Kidney (tissue), 14 donors: ENCODE measurements around the gene C17orf67. TPM values are rescaled to one million over a fixed set of nuclear protein-coding genes. Genes with fewer than 3 reads are reported as not detected.
A peak's percentile ranks its signal among the peaks of the same experiment; 100 is the strongest.

Experiments used
- DNase-seq, 5 donors: peaks; one replicate each; pipeline ENCODE4 v3.0.0-alpha.2; 2013 to 2020
- FAIRE-seq: peaks from 2 replicates; lab custom pipeline; 2012; peaks lifted over from hg19 to GRCh38; lab: Jason Lieb, UNC
- H3K27ac ChIP-seq, 2 donors: one replicate each; pipeline ENCODE4 v1.7.0; 2013; ENCODE audit warnings: low read depth in 2 of 2, low read length in 2 of 2, inconsistent platforms in 1 of 2
- H3K27me3 ChIP-seq: one replicate; pipeline ENCODE4 v1.7.1; 2013; ENCODE audit warnings: low read length, inconsistent platforms; ENCODE audit not compliant: control insufficient read depth, insufficient read depth
- H3K36me3 ChIP-seq, 3 donors: one replicate each; pipeline versions ENCODE4 v1.7.0 to v1.7.1; 2013; ENCODE audit warnings: low read length in 3 of 3, control low read depth in 1 of 3, inconsistent platforms in 1 of 3; ENCODE audit not compliant: insufficient read depth in 3 of 3, control insufficient read depth in 2 of 3
- H3K4me1 ChIP-seq, 3 donors: one replicate each; pipeline versions ENCODE4 v1.7.0 to v1.7.1; 2013; ENCODE audit warnings: low read length in 3 of 3, inconsistent platforms in 1 of 3, low read depth in 1 of 3; ENCODE audit not compliant: control insufficient read depth in 2 of 3, insufficient read depth in 2 of 3
- H3K4me3 ChIP-seq, 3 donors: one replicate each; pipeline versions ENCODE4 v1.7.0 to v1.8.1; 2013; ENCODE audit warnings: low read length in 3 of 3, control low read depth in 1 of 3, inconsistent platforms in 1 of 3
- H3K9ac ChIP-seq, 3 donors: one replicate each; pipeline versions ENCODE4 v1.7.0 to v1.7.1; 2013; ENCODE audit warnings: low read length in 3 of 3, control low read depth in 1 of 3, inconsistent platforms in 1 of 3
- H3K9me3 ChIP-seq, 3 donors: one replicate each; pipeline versions ENCODE4 v1.7.0 to v1.7.1; 2013; ENCODE audit warnings: low read length in 3 of 3, control low read depth in 1 of 3, inconsistent platforms in 1 of 3; ENCODE audit not compliant: control insufficient read depth in 2 of 3, insufficient read depth in 1 of 3
- intact Hi-C: fragments of 100-400 bp; cut with DNase I; formaldehyde crosslinking; loops from one replicate; pipeline ENCODE4 v1.11.1; 2022
- polyA plus RNA-seq: library from polyadenylated mRNA; stranded (reverse); fragments of 350-450 nt; fragmentation: Illumina TruSeq; extraction: RNeasy Lipid Tissue Mini Kit (QIAGEN cat#74804); gene quantifications from one replicate; pipeline ENCODE4 v1.2.3, GENCODE V29; 2014; ENCODE audit warnings: low read depth, low replicate concordance; ENCODE audit not compliant: insufficient read depth
- total RNA-seq: library from RNA; stranded (reverse); fragmentation: NEBNext Ultra II Directional; extraction: Animal tissue kit (Norgen Biotek cat#: 25700); gene quantifications from one replicate; pipeline ENCODE4 v1.2.1, GENCODE V29; 2021
- TF ChIP-seq, protein P1 (sequence below): IDR thresholded peaks from 3 replicates; pipeline ENCODE4 v1.5.1; 2012; ENCODE audit warnings: mild to moderate bottlenecking, moderate library complexity, borderline replicate concordance; ENCODE audit not compliant: insufficient read depth; ENCODE audit errors: extremely low read depth
- donor health status: control.
- donor health status: control.
- donor health status: control.
- donor health status: control.
- donor health status: control.
- donor health status: DM: yes; HTN: yes; CAD: no.
- donor health status: Normal renal cell carcinoma (clear cell type).

Gene C17orf67
- total and polyA plus RNA-seq, 2 donors from 2014 or later = 0.69 to 2.0 TPM

GRCh38 chr17:56777859-56778258 lies 55.9 kb downstream of the C17orf67 start:
- Histone ChIP-seq H3K27ac (no peak overlapping the region), H3K9me3 (no peaks in the 10 kb centered on the region), H3K4me3 (no peak overlapping the region), H3K9ac (no peak overlapping the region), H3K27me3 (peaks cover 5% of the 10 kb centered on the region), H3K36me3 (no peaks in the 10 kb centered on the region), H3K4me1 (peaks cover 0 to 4% (median 0%) of the 10 kb centered on the region in 3 donors)
- intact Hi-C loops = no loop called here
- FAIRE-seq (no peak), DNase-seq (peak in 1 of 5 donors; percentile 38)
- TF ChIP-seq, protein P1, sequence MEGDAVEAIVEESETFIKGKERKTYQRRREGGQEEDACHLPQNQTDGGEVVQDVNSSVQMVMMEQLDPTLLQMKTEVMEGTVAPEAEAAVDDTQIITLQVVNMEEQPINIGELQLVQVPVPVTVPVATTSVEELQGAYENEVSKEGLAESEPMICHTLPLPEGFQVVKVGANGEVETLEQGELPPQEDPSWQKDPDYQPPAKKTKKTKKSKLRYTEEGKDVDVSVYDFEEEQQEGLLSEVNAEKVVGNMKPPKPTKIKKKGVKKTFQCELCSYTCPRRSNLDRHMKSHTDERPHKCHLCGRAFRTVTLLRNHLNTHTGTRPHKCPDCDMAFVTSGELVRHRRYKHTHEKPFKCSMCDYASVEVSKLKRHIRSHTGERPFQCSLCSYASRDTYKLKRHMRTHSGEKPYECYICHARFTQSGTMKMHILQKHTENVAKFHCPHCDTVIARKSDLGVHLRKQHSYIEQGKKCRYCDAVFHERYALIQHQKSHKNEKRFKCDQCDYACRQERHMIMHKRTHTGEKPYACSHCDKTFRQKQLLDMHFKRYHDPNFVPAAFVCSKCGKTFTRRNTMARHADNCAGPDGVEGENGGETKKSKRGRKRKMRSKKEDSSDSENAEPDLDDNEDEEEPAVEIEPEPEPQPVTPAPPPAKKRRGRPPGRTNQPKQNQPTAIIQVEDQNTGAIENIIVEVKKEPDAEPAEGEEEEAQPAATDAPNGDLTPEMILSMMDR = no peak

DNA sequence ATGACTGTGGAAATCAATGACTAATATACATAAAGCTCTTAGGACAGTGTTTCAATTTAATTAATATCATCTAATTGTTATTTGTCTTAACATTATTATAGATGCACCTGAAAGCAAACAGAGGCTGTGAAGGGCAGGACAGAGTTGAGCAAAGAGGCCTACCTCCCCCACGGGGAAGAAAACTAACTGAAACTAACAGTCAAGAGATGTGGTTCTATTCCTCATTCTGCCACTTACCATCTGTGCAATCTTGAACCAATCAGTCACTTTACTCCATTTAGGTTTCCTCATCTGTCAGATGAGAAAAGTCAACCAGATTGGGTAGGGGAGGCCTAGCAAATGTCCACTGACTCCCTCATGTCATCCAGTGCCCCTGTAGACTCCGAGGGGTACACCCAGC lies 59.1 kb downstream of the C17orf67 start:
- TF ChIP-seq, protein P1 = no peak
- Histone ChIP-seq H3K27me3 (no peaks in the 10 kb centered on the region), H3K36me3 (no peaks in the 10 kb centered on the region), H3K9ac (no peak overlapping the region), H3K9me3 (no peaks in the 10 kb centered on the region), H3K27ac (no peak overlapping the region), H3K4me3 (no peak overlapping the region), H3K4me1 (no peaks in the 10 kb centered on the region)
- intact Hi-C loops = no loop called here
- no peak for FAIRE-seq
- DNase-seq = no peak

GRCh38 chr17:56773124-56773523 lies 60.6 kb downstream of the C17orf67 start:
- intact Hi-C loops = no loop called here
- Histone ChIP-seq H3K4me1 (no peaks in the 10 kb centered on the region), H3K36me3 (no peaks in the 10 kb centered on the region), H3K27ac (no peak overlapping the region), H3K9me3 (no peaks in the 10 kb centered on the region), H3K4me3 (no peak overlapping the region), H3K9ac (no peak overlapping the region), H3K27me3 (no peaks in the 10 kb centered on the region)
- TF ChIP-seq, protein P1 = no peak
- no peak for FAIRE-seq
- no peak for DNase-seq

DNA sequence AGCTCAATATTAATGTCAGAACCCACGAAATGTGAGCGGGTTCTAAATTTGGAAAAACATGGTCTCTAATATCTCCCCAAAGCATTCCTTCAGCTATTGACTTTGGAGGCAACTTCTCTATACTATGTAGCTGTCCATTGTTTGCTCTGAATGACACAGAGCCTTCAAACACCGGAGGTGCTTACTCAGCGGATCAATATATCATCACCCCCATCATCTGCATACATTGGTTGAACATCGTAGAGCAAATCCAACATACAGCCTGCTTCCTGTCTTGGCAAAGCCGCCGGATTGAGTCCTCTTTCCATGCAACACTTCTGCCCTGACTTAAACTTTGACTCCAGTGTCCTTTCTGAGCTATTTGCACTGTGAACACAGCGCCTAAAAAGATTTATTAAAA lies 61.3 kb downstream of the C17orf67 start:
- intact Hi-C loops = no loop called here
- no peak overlapping the region for H3K4me3 ChIP-seq
- DNase-seq = no peak
- H3K36me3 ChIP-seq = no peaks in the 10 kb centered on the region
- TF ChIP-seq, protein P1 = no peak
- no peak for FAIRE-seq
- H3K9ac ChIP-seq = no peak overlapping the region
- H3K4me1 ChIP-seq = no peaks in the 10 kb centered on the region
- no peak overlapping the region for H3K27ac ChIP-seq
- H3K27me3 ChIP-seq = no peaks in the 10 kb centered on the region
- H3K9me3 ChIP-seq = no peaks in the 10 kb centered on the region
